HG02884 (cell line): Measurements from ENCODE around the gene COL9A3.
A peak's percentile ranks its signal among the peaks of the same experiment; 100 is the strongest.
"Not testable (repeated sequence)": the region's sequence is repeated elsewhere in the genome, so short reads cannot be mapped to it uniquely, and the experiment has no call there.

ENCODE experiments used
- ATAC-seq: cut with Tn5 transposase; IDR thresholded peaks from one replicate; pipeline ENCODE4 v1.9.1; 2021; ENCODE audit warnings: mild to moderate bottlenecking, moderate library complexity; ENCODE audit not compliant: unreplicated experiment

The COL9A3 gene

GRCh38 chr20:62832951-62833391 lies 16.1 kb downstream of the COL9A3 start:
- peak; percentile 32 for ATAC-seq

- ATAC-seq, result no peak
These were observed 18.3 kb downstream of the COL9A3 start for GRCh38 chr20:62834967-62835730.

DNA sequence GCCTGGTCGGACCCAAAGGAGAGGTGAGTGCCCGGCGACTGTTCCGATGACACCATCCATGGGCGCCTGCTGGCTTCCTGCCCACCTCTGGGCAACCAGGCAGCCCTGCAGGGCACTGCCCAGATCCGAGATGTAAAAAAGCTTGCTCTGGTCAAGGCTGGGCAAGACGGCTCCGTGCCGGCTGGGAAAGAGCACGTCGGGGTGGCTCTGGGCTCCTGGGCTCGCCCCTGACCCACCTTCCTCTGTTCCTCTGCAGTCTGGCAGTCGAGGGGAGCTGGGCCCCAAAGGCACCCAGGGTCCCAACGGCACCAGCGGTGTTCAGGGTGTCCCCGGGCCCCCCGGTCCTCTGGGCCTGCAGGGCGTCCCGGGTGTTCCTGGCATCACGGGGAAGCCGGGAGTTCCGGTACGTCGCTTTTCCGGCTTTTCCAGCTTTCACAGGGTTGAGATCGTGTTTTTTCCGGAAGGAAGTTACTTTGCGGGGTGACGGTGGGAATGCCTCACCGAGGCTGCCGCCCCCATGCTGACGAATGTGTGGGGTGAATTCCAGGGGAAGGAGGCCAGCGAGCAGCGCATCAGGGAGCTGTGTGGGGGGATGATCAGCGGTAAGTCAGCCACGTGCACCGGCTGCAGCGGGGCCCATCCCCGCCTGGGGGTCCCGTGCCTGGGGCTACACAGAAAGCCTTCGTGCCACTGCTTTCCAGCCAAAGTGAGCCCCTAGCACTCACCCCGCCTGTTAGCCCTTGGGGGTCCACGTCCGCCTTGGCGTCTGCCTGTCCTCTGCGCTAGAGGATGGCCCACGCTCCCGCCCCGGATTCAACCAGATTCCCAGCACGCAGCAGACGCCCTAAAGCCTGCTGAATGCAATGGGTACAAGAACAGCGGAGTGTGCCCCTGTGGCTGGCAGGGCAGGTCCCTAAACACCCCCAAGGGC lies 19.3 kb downstream of the COL9A3 start:
- no peak for ATAC-seq

DNA sequence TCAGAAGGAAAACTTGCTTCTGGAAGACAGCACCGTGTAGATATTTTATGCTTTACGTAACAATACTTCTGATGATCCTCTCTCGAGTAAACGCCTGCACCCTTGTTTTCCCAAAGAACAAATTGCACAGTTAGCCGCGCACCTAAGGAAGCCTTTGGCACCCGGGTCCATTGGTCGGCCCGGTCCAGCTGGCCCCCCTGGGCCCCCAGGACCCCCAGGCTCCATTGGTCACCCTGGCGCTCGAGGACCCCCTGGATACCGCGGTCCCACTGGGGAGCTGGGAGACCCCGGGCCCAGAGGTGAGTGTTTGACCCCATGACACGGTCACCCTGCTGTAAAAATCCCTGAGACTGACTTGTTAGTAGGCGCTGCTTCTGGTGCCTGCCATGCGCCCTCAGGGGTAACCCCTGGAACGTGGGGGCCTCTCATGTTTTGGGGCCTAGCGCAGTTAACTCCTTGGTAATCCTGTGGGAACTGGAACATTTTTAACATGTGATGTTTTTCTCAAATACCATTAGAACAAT lies 20.2 kb downstream of the COL9A3 start:
- no peak for ATAC-seq

DNA sequence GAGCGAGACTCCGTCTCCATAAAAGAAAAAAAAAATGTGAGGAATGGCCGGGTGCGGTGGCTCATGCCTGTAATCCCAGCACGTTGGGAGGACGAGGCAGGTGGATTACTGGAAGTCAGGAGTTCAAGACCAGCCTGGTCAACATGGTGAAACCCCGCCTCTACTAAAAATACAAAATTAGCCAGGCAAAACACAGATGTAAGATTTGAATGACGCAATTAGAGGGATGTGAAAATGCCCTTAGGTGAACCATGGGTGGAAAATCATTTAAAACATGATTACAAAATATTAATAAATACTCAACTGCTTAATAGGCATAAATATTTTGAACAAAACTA lies 20.9 kb downstream of the COL9A3 start:
- peak; percentile 23 for ATAC-seq

- peak; percentile 80 for ATAC-seq
These were observed 21.5 kb downstream of the COL9A3 start for GRCh38 chr20:62838128-62838891.

DNA sequence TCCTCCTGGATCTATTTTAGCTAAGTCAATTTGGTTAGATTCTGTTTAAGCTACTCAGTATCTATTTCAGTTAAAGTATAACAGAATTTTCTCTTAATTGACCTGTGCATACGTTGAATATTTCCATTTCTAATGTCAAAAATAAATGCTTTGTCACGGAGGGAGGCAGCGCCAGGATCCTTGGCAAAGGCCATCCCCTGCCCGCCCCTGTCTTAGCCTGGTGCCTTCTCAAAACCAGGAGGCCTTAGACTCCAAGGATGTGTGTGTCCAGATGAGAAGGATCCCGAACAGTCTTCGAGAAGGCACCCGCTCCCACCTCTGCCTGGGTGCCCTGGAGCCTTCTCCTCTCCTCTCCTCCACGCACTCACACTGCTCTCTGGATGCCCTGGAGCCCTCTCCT lies 22.4 kb downstream of the COL9A3 start:
- no peak for ATAC-seq

DNA sequence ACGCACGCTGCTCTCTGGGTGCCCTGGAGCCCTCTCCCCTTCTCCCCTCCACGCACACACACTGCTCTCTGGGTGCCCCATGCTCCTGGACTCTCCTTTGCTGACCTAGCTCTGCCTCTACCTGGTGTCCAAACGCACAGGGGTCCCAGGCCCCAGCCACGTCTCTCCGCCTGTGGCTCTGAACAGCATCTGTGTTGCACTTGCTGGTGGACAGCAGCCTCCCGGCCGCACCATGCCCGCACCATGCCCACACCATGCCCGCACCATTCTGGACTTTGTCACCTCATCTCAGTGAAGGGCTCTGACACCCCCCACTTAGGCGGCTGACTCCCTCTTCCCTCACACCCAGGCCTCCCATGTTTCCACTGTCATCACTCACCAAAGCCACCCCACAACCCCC lies 23.0 kb downstream of the COL9A3 start:
- ATAC-seq, result no peak

GRCh38 chr20:62840244-62841197 lies 23.7 kb downstream of the COL9A3 start:
- ATAC-seq, result no peak

- no peak for ATAC-seq
These were observed 24.9 kb downstream of the COL9A3 start for GRCh38 chr20:62841705-62842212.

DNA sequence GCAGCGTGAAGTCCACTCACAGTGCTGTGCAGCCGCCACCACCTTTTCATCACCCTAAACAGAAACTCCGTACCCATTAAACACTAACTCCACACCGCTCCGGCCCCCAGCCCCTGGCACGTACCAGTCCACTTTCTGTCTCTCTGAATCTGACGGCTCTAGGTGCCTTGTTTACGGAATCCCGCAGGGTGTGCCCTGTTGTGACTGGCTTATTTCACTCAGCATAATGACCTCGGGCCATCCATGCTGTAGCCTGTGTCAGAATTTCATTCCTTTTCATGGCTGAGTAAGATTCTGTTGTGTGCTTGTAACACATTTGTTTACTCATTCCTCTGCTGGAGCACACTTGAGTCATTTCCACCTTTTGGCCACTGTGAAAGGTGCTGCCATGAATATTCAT lies 26.8 kb downstream of the COL9A3 start:
- no peak for ATAC-seq

- ATAC-seq, result no peak
These were observed 27.3 kb downstream of the COL9A3 start for GRCh38 chr20:62844182-62844581.

GRCh38 chr20:62845416-62846160 lies 28.7 kb downstream of the COL9A3 start:
- no peak for ATAC-seq

DNA sequence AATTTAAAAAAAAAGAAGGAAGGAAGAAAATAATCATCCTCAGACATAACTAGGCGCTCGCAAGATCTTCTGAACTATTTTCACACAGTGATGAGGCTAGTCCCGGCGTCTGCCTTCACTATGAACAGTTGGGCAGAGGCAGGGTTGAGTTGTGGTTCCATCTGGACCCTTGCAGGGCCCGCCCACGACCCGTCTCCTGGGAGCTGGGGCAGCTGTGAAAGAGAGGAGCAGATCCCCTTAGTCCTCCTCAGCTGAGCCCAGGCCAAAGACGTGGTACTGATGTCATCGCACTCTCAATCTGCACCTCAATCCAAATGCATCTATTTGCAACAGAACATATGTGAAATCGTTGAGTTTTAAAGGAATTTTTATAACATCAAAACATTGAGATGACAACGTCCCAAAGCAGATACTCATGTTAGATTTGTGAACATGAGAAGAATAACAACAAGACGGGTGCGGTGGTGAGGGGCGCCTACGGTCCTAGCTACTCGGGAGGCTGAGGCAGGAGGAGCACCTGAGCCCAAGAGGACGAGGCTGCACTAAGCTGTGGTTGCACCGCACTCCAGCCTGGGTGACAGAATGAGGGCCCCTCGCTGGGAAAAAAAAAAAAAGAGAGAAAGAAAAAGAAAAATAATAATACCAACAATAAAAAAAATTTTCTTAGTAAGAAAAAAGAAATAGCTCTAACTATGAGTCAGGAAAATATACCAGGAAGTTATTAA lies 29.5 kb downstream of the COL9A3 start:
- no peak for ATAC-seq

- not testable (repeated sequence) for ATAC-seq
These were observed 32.1 kb downstream of the COL9A3 start for GRCh38 chr20:62848917-62849316.

DNA sequence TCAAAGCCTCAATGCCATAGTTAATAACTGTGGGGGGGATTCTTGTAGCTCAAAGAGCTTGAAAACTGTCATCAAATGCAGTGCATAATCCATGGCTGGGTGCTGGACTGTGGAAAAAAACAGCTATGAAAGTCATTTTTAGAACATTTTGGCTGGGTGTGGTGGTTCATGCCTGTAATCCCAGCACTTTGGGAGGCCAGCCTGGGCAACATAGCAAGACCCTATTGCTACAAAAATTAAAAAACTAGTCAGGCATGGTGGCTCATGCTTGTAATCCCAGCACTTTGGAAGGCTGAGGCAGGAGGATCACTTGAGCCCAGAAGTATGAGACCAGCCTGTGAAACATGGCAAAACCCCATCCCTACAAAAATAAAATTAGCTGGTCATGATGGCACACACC lies 32.6 kb downstream of the COL9A3 start:
- ATAC-seq, result no peak

DNA sequence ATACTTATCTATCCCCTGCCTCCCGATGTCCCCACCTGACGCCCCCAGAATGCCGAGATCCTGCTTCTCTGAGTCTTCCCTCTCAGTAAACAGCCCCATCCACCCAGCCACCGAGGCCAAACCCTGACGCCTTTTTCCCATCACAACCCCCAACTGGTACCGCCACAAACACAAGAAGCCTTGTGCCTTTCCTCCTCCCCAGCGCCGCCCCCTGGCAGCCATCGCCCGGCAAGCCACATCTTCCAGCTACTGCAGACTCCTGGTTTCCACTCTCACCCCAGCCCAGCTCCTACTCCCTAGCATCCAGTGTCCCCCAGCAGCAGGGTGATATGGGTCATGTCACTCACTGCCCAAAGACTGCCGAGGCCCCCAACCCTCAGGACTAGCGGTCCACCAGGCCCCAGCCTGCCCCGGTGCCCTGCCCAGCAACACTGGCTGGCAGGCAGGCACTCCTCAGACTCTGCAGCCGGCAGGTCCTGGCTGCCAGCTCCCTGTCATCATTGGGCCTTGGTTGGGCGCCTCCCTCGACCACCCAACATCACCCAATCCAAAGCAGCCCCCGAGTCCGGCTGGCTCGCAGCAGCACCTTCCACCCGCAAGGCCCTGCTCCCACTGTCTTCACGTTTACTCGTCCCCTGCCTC lies 33.6 kb downstream of the COL9A3 start:
- no peak for ATAC-seq

DNA sequence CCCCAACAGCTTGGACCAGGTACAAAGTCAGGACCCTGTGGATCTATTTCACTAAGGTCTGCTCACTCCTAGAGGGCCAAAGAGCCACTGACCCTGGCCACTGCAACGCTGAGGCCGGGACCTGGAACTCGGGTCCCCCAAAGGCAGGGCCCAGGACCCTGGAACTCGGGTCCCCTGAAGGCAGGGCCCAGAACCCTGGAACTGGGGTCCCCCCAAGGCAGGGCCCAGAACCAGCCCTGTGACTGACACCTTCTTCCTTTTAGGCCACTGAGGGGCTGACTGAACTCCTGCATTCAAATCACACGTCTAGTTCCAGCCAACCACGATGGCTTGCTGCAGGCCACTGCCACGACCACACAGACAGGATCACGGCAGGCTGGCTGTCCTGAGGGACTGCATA lies 35.3 kb downstream of the COL9A3 start:
- ATAC-seq, result no peak
